Hepatocyte (in vitro differentiated cells): ENCODE measurements around the gene OPCML. TPM values are rescaled to one million over a fixed set of nuclear protein-coding genes. Genes with fewer than 3 reads are reported as not detected.

ENCODE experiments used
- DNase-seq: peaks from one replicate; pipeline ENCODE4 v3.0.0-alpha.2; 2016; ENCODE audit warnings: low spot score
- H2AFZ ChIP-seq: fragments of 200-600 bp; sonication (generic); 2 replicates; pipeline ENCODE4 v1.6.0; 2016; ENCODE audit warnings: antibody characterized with exemption, mild to moderate bottlenecking
- H3K27ac ChIP-seq: fragments of 200-600 bp; sonication (generic); 2 replicates; pipeline ENCODE4 v1.5.1; 2016; ENCODE audit warnings: mild to moderate bottlenecking
- H3K27me3 ChIP-seq: fragments of 200-600 bp; sonication (generic); 2 replicates; pipeline ENCODE4 v1.6.1; 2016
- H3K36me3 ChIP-seq: fragments of 200-600 bp; sonication (generic); replicated peaks from 2 replicates; pipeline ENCODE4 v1.5.1; 2016; ENCODE audit warnings: low read depth; ENCODE audit not compliant: insufficient read depth
- H3K4me1 ChIP-seq: fragments of 200-600 bp; sonication (generic); 2 replicates; pipeline ENCODE4 v1.5.1; 2016; ENCODE audit warnings: mild to moderate bottlenecking, moderate library complexity; ENCODE audit not compliant: insufficient read depth
- H3K4me2 ChIP-seq: fragments of 200-600 bp; sonication (generic); 2 replicates; pipeline ENCODE4 v1.6.0; 2016
- H3K4me3 ChIP-seq: fragments of 200-600 bp; sonication (generic); 2 replicates; pipeline ENCODE4 v1.5.1; 2016; ENCODE audit warnings: mild to moderate bottlenecking
- H3K79me2 ChIP-seq: fragments of 200-600 bp; sonication (generic); 2 replicates; pipeline ENCODE4 v1.6.0; 2017; ENCODE audit warnings: mild to moderate bottlenecking
- H3K9me2 ChIP-seq: fragments of 200-600 bp; sonication (generic); replicated peaks from 2 replicates; pipeline ENCODE4 v1.6.0; 2017; ENCODE audit warnings: mild to moderate bottlenecking; ENCODE audit not compliant: insufficient read depth
- H3K9me3 ChIP-seq: fragments of 200-600 bp; sonication (generic); 2 replicates; pipeline ENCODE4 v1.5.1; 2016; ENCODE audit warnings: low read depth, mild to moderate bottlenecking
- H4K20me1 ChIP-seq: fragments of 200-600 bp; sonication (generic); 2 replicates; pipeline ENCODE4 v1.6.0; 2016; ENCODE audit warnings: mild to moderate bottlenecking; ENCODE audit not compliant: insufficient read depth, poor library complexity, severe bottlenecking
- CTCF ChIP-seq: fragments of 200-600 bp; sonication (generic); IDR thresholded peaks from 2 replicates; pipeline ENCODE4 v1.5.1; 2016; ENCODE audit warnings: antibody characterized with exemption, mild to moderate bottlenecking; ENCODE audit not compliant: poor library complexity
- EZH2 ChIP-seq: fragments of 200-600 bp; sonication (generic); IDR thresholded peaks from 2 replicates; pipeline ENCODE4 v1.6.1; 2016; ENCODE audit warnings: antibody characterized with exemption, mild to moderate bottlenecking, borderline replicate concordance
- EZH2phosphoT487 ChIP-seq: fragments of 200-600 bp; sonication (generic); IDR thresholded peaks from one replicate; pipeline ENCODE4 v1.6.1; 2018; ENCODE audit warnings: antibody characterized with exemption, mild to moderate bottlenecking, low read depth, moderate library complexity; ENCODE audit not compliant: unreplicated experiment, severe bottlenecking
- WGBS: methylation state at CpG from one replicate; pipeline ENCODE4 v1.1.6; 2016; ENCODE audit warnings: low lambda C conversion rate; ENCODE audit errors: missing lambda C conversion rate; 5-methylcytosine and 5-hydroxymethylcytosine counted together
- polyA plus RNA-seq: library from polyadenylated mRNA; unstranded; fragments of >200 nt; fragmentation: Nextera tagmentation; extraction: Ambion mirVana; gene quantifications from 2 replicates; pipeline ENCODE4 v1.2.1, GENCODE V29; 2016
- total RNA-seq: library from RNA; depleted of rRNA; stranded (reverse); fragments of >200 nt; gene quantifications from 2 replicates; pipeline ENCODE4 v1.2.3, GENCODE V29; 2014

The OPCML gene
- total and polyA plus RNA-seq, 2 experiments from 2014 or later: 0.37 to 0.98 TPM

GRCh38 chr11:133154781-133155180 is 377.5 kb downstream of the OPCML start:
- H2AFZ ChIP-seq: no peak overlapping the region

GRCh38 chr11:133154076-133154475 is 378.2 kb downstream of the OPCML start:
- no peaks in the 10 kb centered on the region for H3K4me1 ChIP-seq
- H3K79me2 ChIP-seq: no peaks in the 10 kb centered on the region
- TF ChIP-seq EZH2phosphoT487: no peak
- TF ChIP-seq CTCF: no peak
- TF ChIP-seq EZH2: no peak
- H3K9me2 ChIP-seq: no peaks in the 10 kb centered on the region
- no peak for DNase-seq
- no peaks in the 10 kb centered on the region for H3K9me3 ChIP-seq
- H2AFZ ChIP-seq: no peak overlapping the region
- no peak overlapping the region for H3K27ac ChIP-seq
- no peaks in the 10 kb centered on the region for H4K20me1 ChIP-seq
- no peak overlapping the region for H3K4me2 ChIP-seq
- no peak overlapping the region for H3K4me3 ChIP-seq
- WGBS: 81% methylated on average over 8 of the region's 8 CpGs
- H3K27me3 ChIP-seq: peaks cover 25% of the 10 kb centered on the region
- H3K36me3 ChIP-seq: no peaks in the 10 kb centered on the region

More at GRCh38 chr11:133154781-133155180, 377.5 kb downstream of the OPCML start:
- 48% methylated on average over 4 of the region's 4 CpGs for WGBS
- Histone ChIP-seq H3K9me3 (no peaks in the 10 kb centered on the region), H4K20me1 (no peaks in the 10 kb centered on the region), H3K27me3 (peaks cover 24% of the 10 kb centered on the region), H3K4me1 (no peaks in the 10 kb centered on the region), H3K27ac (no peak overlapping the region), H3K4me3 (no peak overlapping the region), H3K4me2 (no peak overlapping the region), H3K79me2 (no peaks in the 10 kb centered on the region), H3K9me2 (no peaks in the 10 kb centered on the region), H3K36me3 (no peaks in the 10 kb centered on the region)
- TF ChIP-seq EZH2phosphoT487 (no peak), CTCF (no peak), EZH2 (no peak)
- no peak for DNase-seq

GRCh38 chr11:133153031-133153430 is 379.3 kb downstream of the OPCML start:
- no peak for DNase-seq
- no peaks in the 10 kb centered on the region for H3K9me3 ChIP-seq
- no peak overlapping the region for H3K4me3 ChIP-seq
- no peak overlapping the region for H3K27ac ChIP-seq
- no peak for TF ChIP-seq CTCF
- no peaks in the 10 kb centered on the region for H3K36me3 ChIP-seq
- no peak overlapping the region for H2AFZ ChIP-seq
- H3K9me2 ChIP-seq: no peaks in the 10 kb centered on the region
- no peaks in the 10 kb centered on the region for H4K20me1 ChIP-seq
- no peaks in the 10 kb centered on the region for H3K4me1 ChIP-seq
- H3K27me3 ChIP-seq: peaks cover 35% of the 10 kb centered on the region
- no peak overlapping the region for H3K4me2 ChIP-seq
- 75% methylated on average over 18 of the region's 18 CpGs for WGBS
- H3K79me2 ChIP-seq: no peaks in the 10 kb centered on the region

- no peak overlapping the region for H3K4me3 ChIP-seq
- TF ChIP-seq EZH2 (no peak), EZH2phosphoT487 (no peak), CTCF (no peak)
- no peak for DNase-seq
- H3K36me3 ChIP-seq: no peaks in the 10 kb centered on the region
- no peak overlapping the region for H2AFZ ChIP-seq
- no peaks in the 10 kb centered on the region for H4K20me1 ChIP-seq
- no peaks in the 10 kb centered on the region for H3K9me3 ChIP-seq
- H3K4me1 ChIP-seq: no peaks in the 10 kb centered on the region
- H3K27me3 ChIP-seq: peaks cover 29% of the 10 kb centered on the region
- H3K27ac ChIP-seq: no peak overlapping the region
- H3K9me2 ChIP-seq: no peaks in the 10 kb centered on the region
- 38% methylated on average over 5 of the region's 5 CpGs for whole genome bisulfite sequencing
- no peak overlapping the region for H3K4me2 ChIP-seq
- no peaks in the 10 kb centered on the region for H3K79me2 ChIP-seq
These were observed 382.6 kb downstream of the OPCML start for GRCh38 chr11:133149698-133150097.
